Measurements from ENCODE around the gene TRIM44.

Gene TRIM44

GRCh38 chr11:35633827-35634423 is 28.6 kb upstream of the TRIM44 start:
- H3K4me2 ChIP-seq (ENCODE audit: low read length) = no peak overlapping the region
- H3K27me3 ChIP-seq (ENCODE audit: control insufficient read depth, low read length) = peaks cover 3% of the 10 kb centered on the region; the same call in 1 of the 2 replicates
- TF ChIP-seq CTCF (IDR thresholded peaks at IDR 0.05; ENCODE audit: low read depth, low read length, poor library complexity, severe bottlenecking) (no peak), EZH2phosphoT487 (IDR thresholded peaks at IDR 0.05; ENCODE audit: borderline replicate concordance, low read length) (no peak)
- H3K9me3 ChIP-seq (ENCODE audit: control insufficient read depth, insufficient read depth, low read length) = no peaks in the 10 kb centered on the region
- H4K20me1 ChIP-seq (ENCODE audit: control insufficient read depth, insufficient read depth, low read depth, low read length) = no peaks in the 10 kb centered on the region
- no peaks in the 10 kb centered on the region for H3K36me3 ChIP-seq (ENCODE audit: control insufficient read depth, low read length)
- no peaks in the 10 kb centered on the region for H3K79me2 ChIP-seq (ENCODE audit: control insufficient read depth, low read length)
- H3K9me2 ChIP-seq (replicated peaks; ENCODE audit: control insufficient read depth, low read length) = no peaks in the 10 kb centered on the region
- no peak overlapping the region for H3K4me3 ChIP-seq (ENCODE audit: low read length)
- H3K4me1 ChIP-seq (ENCODE audit: control insufficient read depth, low read length) = no peaks in the 10 kb centered on the region
- no peak overlapping the region for H3K27ac ChIP-seq (ENCODE audit: low read depth, low read length)
- no peaks in the 10 kb centered on the region for H3F3A ChIP-seq (ENCODE audit: control insufficient read depth, insufficient read depth)

DNA sequence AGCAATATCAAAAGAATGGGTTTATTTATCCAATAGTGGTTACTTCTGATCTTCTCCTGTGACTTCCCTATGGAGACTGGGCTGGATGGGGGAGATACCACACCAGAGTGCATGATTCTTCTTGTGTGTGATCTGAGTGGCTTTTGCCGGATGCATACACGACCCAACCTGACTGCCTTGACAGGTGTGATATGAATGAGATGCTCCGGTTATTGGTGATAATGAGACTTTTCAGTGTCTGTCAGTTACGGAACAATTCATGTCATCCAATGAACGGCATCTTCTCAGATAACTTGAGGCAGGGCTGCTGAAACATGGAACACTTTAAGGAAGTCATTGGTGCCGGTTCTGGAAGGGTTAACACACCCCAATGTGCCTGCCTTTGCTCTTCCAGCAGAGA is 26.6 kb upstream of the TRIM44 start:
- Histone ChIP-seq H3K79me2 (ENCODE audit: control insufficient read depth, low read length) (no peaks in the 10 kb centered on the region), H3K27ac (ENCODE audit: low read depth, low read length) (no peak overlapping the region), H3K4me1 (ENCODE audit: control insufficient read depth, low read length) (no peaks in the 10 kb centered on the region), H3F3A (ENCODE audit: control insufficient read depth, insufficient read depth) (no peaks in the 10 kb centered on the region), H4K20me1 (ENCODE audit: control insufficient read depth, insufficient read depth, low read depth, low read length) (no peaks in the 10 kb centered on the region), H3K9me3 (ENCODE audit: control insufficient read depth, insufficient read depth, low read length) (no peaks in the 10 kb centered on the region), H3K9me2 (replicated peaks; ENCODE audit: control insufficient read depth, low read length) (no peaks in the 10 kb centered on the region), H3K4me3 (ENCODE audit: low read length) (no peak overlapping the region), H3K4me2 (ENCODE audit: low read length) (no peak overlapping the region), H3K36me3 (ENCODE audit: control insufficient read depth, low read length) (no peaks in the 10 kb centered on the region), H3K27me3 (ENCODE audit: control insufficient read depth, low read length) (peaks cover 3% of the 10 kb centered on the region; the same call in 1 of the 2 replicates)
- no peak for TF ChIP-seq EZH2phosphoT487 (IDR thresholded peaks at IDR 0.05; ENCODE audit: borderline replicate concordance, low read length)

DNA sequence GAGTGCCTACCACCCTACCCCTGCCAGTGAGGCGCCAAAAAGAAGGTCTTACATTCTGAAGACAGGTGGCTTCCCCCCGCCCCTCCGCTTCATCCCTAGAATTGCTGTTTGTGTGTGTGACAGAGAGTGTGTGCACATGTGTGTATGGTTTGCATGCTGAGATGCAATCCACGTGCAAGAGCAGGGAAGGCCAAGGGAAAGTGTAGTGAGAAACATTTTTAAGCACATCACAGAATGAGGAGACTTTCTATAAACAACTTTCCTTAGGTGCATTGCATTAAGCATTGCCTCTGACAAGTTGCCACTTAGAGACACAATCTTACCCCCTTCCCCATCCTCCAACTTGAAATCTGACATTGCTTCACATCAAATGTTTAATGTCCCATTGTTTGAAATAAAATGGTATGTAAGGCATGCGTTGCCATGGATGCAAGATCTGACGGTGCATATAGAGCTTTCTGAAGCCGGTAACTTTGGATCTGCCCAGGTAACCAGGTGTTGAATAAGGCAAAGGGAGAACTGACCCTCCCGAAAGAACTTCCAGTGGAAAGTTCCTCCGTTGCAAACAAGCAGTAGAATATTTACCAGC is 22.9 kb upstream of the TRIM44 start:
- H3F3A ChIP-seq (ENCODE audit: control insufficient read depth, insufficient read depth) = no peaks in the 10 kb centered on the region
- no peaks in the 10 kb centered on the region for H3K4me1 ChIP-seq (ENCODE audit: control insufficient read depth, low read length)
- H3K9me2 ChIP-seq (replicated peaks; ENCODE audit: control insufficient read depth, low read length) = no peaks in the 10 kb centered on the region
- no peaks in the 10 kb centered on the region for H3K9me3 ChIP-seq (ENCODE audit: control insufficient read depth, insufficient read depth, low read length)
- H3K36me3 ChIP-seq (ENCODE audit: control insufficient read depth, low read length) = no peaks in the 10 kb centered on the region
- H3K27me3 ChIP-seq (ENCODE audit: control insufficient read depth, low read length) = peaks cover 3% of the 10 kb centered on the region; the same call in 1 of the 2 replicates
- no peak for TF ChIP-seq CTCF (IDR thresholded peaks at IDR 0.05; ENCODE audit: low read depth, low read length, poor library complexity, severe bottlenecking)
- no peak for TF ChIP-seq EZH2phosphoT487 (IDR thresholded peaks at IDR 0.05; ENCODE audit: borderline replicate concordance, low read length)
- H3K79me2 ChIP-seq (ENCODE audit: control insufficient read depth, low read length) = no peaks in the 10 kb centered on the region
- no peak overlapping the region for H3K4me2 ChIP-seq (ENCODE audit: low read length)
- H4K20me1 ChIP-seq (ENCODE audit: control insufficient read depth, insufficient read depth, low read depth, low read length) = no peaks in the 10 kb centered on the region
- no peak overlapping the region for H3K4me3 ChIP-seq (ENCODE audit: low read length)
- H3K27ac ChIP-seq (ENCODE audit: low read depth, low read length) = no peak overlapping the region

- H3K79me2 ChIP-seq (ENCODE audit: control insufficient read depth, low read length) = no peaks in the 10 kb centered on the region
- no peaks in the 10 kb centered on the region for H3K9me3 ChIP-seq (ENCODE audit: control insufficient read depth, insufficient read depth, low read length)
- H3K27me3 ChIP-seq (ENCODE audit: control insufficient read depth, low read length) = peaks cover 5% of the 10 kb centered on the region; the same call in 1 of the 2 replicates
- no peaks in the 10 kb centered on the region for H3K36me3 ChIP-seq (ENCODE audit: control insufficient read depth, low read length)
- H3K4me1 ChIP-seq (ENCODE audit: control insufficient read depth, low read length) = no peaks in the 10 kb centered on the region
- no peak overlapping the region for H3K4me3 ChIP-seq (ENCODE audit: low read length)
- H4K20me1 ChIP-seq (ENCODE audit: control insufficient read depth, insufficient read depth, low read depth, low read length) = no peaks in the 10 kb centered on the region
- TF ChIP-seq CTCF (IDR thresholded peaks at IDR 0.05; ENCODE audit: low read depth, low read length, poor library complexity, severe bottlenecking) = no peak
- no peak for TF ChIP-seq EZH2phosphoT487 (IDR thresholded peaks at IDR 0.05; ENCODE audit: borderline replicate concordance, low read length)
- H3K27ac ChIP-seq (ENCODE audit: low read depth, low read length) = no peak overlapping the region
- no peaks in the 10 kb centered on the region for H3F3A ChIP-seq (ENCODE audit: control insufficient read depth, insufficient read depth)
- H3K4me2 ChIP-seq (ENCODE audit: low read length) = no peak overlapping the region
- H3K9me2 ChIP-seq (replicated peaks; ENCODE audit: control insufficient read depth, low read length) = no peaks in the 10 kb centered on the region
Observed at GRCh38 chr11:35641171-35641897, 21.2 kb upstream of the TRIM44 start.
